VCaP (cell line): ENCODE results near the gene WDR47.
"Not testable (repeated sequence)": the region's sequence is repeated elsewhere in the genome, so short reads cannot be mapped to it uniquely, and the experiment has no call there.

Source experiments
- H3K27ac ChIP-seq: fragments of 450-650 bp; 2 replicates; pipeline ENCODE4 v1.5.1; 2017
- CTCF ChIP-seq: fragments of 450-650 bp; conservative IDR thresholded peaks from 2 replicates; pipeline ENCODE4 v1.5.1; 2017; ENCODE audit warnings: mild to moderate bottlenecking, moderate library complexity

Gene WDR47

DNA sequence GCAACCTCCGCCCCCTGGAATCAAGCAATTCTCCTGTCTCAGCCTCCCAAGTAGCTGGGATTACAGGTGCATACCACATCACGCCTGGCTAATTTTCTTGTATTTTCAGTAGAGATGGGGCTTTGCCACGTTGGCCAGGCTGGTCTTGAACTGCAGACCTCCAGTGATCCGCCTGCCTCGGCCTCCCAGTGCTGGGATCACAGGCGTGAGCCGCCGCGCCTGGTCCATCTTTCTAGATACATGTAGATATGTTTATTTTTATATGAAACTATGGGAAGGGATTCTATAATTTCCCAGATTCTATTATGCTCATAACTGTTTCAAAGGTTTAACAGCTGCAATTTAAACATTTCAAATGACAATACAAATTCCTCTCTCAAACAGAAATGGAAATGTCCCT lies 105.7 kb downstream of the WDR47 start:
- H3K27ac ChIP-seq: no peak overlapping the region
- no peak for TF ChIP-seq CTCF

GRCh38 chr1:108933944-108934343 lies 108.0 kb downstream of the WDR47 start:
- H3K27ac ChIP-seq: no peak overlapping the region; the same call in 1 of the 2 replicates

DNA sequence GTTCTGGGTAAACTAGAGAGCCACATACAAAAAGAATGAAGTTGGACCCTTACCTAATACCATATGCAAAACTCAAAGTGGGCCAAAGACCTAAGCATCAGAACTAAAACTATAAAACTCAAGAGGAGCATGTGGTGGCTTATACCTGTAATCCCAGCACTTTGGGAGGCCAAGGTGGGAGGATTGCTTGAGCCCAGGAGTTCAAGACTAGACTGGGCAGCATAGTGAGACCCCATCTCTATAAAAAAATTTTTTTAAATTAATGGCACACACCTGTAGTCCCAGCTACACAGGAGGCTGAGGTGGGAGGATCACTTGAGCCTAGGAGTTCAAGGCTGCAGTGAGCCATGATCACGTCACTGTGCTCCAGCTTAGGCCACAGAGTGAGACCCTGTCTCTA lies 114.3 kb downstream of the WDR47 start:
- not testable (repeated sequence) for H3K27ac ChIP-seq

More at GRCh38 chr1:108933944-108934343, 108.0 kb downstream of the WDR47 start:
- no peak for TF ChIP-seq CTCF

DNA sequence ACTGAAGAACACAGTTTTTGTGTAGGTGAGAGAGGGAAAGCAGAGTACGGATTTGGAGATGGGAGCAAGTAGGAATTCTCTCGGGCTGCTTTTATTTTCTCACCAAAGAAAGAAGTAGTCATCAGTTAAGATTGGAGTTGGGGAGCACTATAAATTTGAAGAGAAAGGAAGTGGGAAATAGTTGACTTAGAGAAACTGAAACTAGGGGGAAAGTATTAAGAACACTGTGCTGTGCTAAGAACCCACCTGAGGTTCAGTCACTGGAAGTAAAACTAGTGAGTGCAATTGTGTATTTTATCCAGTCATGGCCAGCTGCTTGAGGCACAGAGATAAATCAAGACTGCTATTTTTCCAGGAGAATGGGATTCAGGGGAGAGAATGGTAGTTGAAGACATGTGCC lies 116.0 kb downstream of the WDR47 start:
- no peak overlapping the region for H3K27ac ChIP-seq
- no peak for TF ChIP-seq CTCF
